ENCODE measurements around the gene MAGI2.
"Not testable (repeated sequence)": the region's sequence is repeated elsewhere in the genome, so short reads cannot be mapped to it uniquely, and the experiment has no call there.

The MAGI2 gene

GRCh38 chr7:78024591-78024990, 1428.9 kb downstream of the MAGI2 start:
- DNase-seq (ENCODE audit: low read depth): no peak

GRCh38 chr7:78023191-78023590, 1430.3 kb downstream of the MAGI2 start:
- DNase-seq (ENCODE audit: low read depth): no peak

- DNase-seq (ENCODE audit: low read depth): no peak
Observed at GRCh38 chr7:78022165-78022564, 1431.3 kb downstream of the MAGI2 start.

- no peak for DNase-seq (ENCODE audit: low read depth)
Observed at GRCh38 chr7:78020874-78021249, 1432.6 kb downstream of the MAGI2 start.

GRCh38 chr7:78020136-78020873, 1433.2 kb downstream of the MAGI2 start:
- no peak for DNase-seq (ENCODE audit: low read depth)

- peak; percentile 31 for DNase-seq (ENCODE audit: low read depth)
Observed at GRCh38 chr7:78019447-78020135, 1433.9 kb downstream of the MAGI2 start.

GRCh38 chr7:78018641-78019446, 1434.6 kb downstream of the MAGI2 start:
- DNase-seq (ENCODE audit: low read depth): no peak

GRCh38 chr7:78017591-78018100, 1435.8 kb downstream of the MAGI2 start:
- DNase-seq (ENCODE audit: low read depth): no peak

GRCh38 chr7:78015574-78016260, 1437.8 kb downstream of the MAGI2 start:
- no peak for DNase-seq (ENCODE audit: low read depth)

GRCh38 chr7:78014401-78014800, 1439.1 kb downstream of the MAGI2 start:
- DNase-seq (ENCODE audit: low read depth): no peak

- DNase-seq (ENCODE audit: low read depth): no peak
Observed at GRCh38 chr7:78013386-78013785, 1440.1 kb downstream of the MAGI2 start.

- no peak for DNase-seq (ENCODE audit: low read depth)
Observed at GRCh38 chr7:78011642-78012041, 1441.8 kb downstream of the MAGI2 start.

- DNase-seq (ENCODE audit: low read depth): no peak
Observed at GRCh38 chr7:78007231-78007630, 1446.2 kb downstream of the MAGI2 start.

GRCh38 chr7:78006063-78006755, 1447.3 kb downstream of the MAGI2 start:
- DNase-seq (ENCODE audit: low read depth): no peak

GRCh38 chr7:78002715-78003114, 1450.8 kb downstream of the MAGI2 start:
- no peak for DNase-seq (ENCODE audit: low read depth)

GRCh38 chr7:78002021-78002420, 1451.4 kb downstream of the MAGI2 start:
- no peak for DNase-seq (ENCODE audit: low read depth)

- DNase-seq (ENCODE audit: low read depth): not testable (repeated sequence)
Observed at GRCh38 chr7:77999168-77999567, 1454.3 kb downstream of the MAGI2 start.

- no peak for DNase-seq (ENCODE audit: low read depth)
Observed at GRCh38 chr7:77995717-77996116, 1457.8 kb downstream of the MAGI2 start.

GRCh38 chr7:77993838-77994237, 1459.6 kb downstream of the MAGI2 start:
- DNase-seq (ENCODE audit: low read depth): no peak

- no peak for DNase-seq (ENCODE audit: low read depth)
Observed at GRCh38 chr7:77991656-77992055, 1461.8 kb downstream of the MAGI2 start.

- DNase-seq (ENCODE audit: low read depth): no peak
Observed at GRCh38 chr7:77989981-77990566, 1463.4 kb downstream of the MAGI2 start.
